Smooth muscle cell (in vitro differentiated cells): ENCODE results near the gene TEX10. TPM values are rescaled to one million over a fixed set of nuclear protein-coding genes. Genes with fewer than 3 reads are reported as not detected.

Experiments
- DNase-seq: peaks from one replicate; lab custom pipeline; 2025; ENCODE audit not compliant: unreplicated experiment; lab: John Stamatoyannopoulos, UW
- H2AFZ ChIP-seq: fragments of 200-600 bp; sonication (generic); 2 replicates; pipeline ENCODE4 v1.6.0; 2016; ENCODE audit warnings: antibody characterized with exemption, low read depth, mild to moderate bottlenecking
- H3F3A ChIP-seq: fragments of 200-600 bp; sonication (generic); 2 replicates; pipeline ENCODE4 v1.6.0; 2017; ENCODE audit warnings: antibody characterized with exemption, low read depth
- H3K27ac ChIP-seq: fragments of 200-600 bp; sonication (generic); 2 replicates; pipeline ENCODE4 v1.5.1; 2016; ENCODE audit warnings: low read depth, mild to moderate bottlenecking
- H3K27me3 ChIP-seq: fragments of 200-600 bp; sonication (generic); 2 replicates; pipeline ENCODE4 v1.6.1; 2016; ENCODE audit warnings: low read depth, mild to moderate bottlenecking
- H3K36me3 ChIP-seq: fragments of 200-600 bp; sonication (generic); 2 replicates; pipeline ENCODE4 v1.5.1; 2016; ENCODE audit warnings: low read depth
- H3K4me1 ChIP-seq: fragments of 200-600 bp; sonication (generic); 2 replicates; pipeline ENCODE4 v1.5.1; 2016; ENCODE audit warnings: low read depth
- H3K4me2 ChIP-seq: fragments of 200-600 bp; sonication (generic); 2 replicates; pipeline ENCODE4 v1.6.0; 2016; ENCODE audit warnings: mild to moderate bottlenecking
- H3K4me3 ChIP-seq: fragments of 200-600 bp; sonication (generic); 2 replicates; pipeline ENCODE4 v1.5.1; 2016; ENCODE audit warnings: mild to moderate bottlenecking
- H3K79me2 ChIP-seq: fragments of 200-600 bp; sonication (generic); 2 replicates; pipeline ENCODE4 v1.6.0; 2016; ENCODE audit warnings: low read depth, mild to moderate bottlenecking
- H3K9ac ChIP-seq: fragments of 200-600 bp; sonication (generic); 2 replicates; pipeline ENCODE4 v1.6.0; 2016; ENCODE audit warnings: low read depth
- H3K9me3 ChIP-seq: fragments of 200-600 bp; sonication (generic); replicated peaks from 2 replicates; pipeline ENCODE4 v1.5.1; 2016; ENCODE audit warnings: low read depth
- H4K20me1 ChIP-seq: fragments of 200-600 bp; sonication (generic); 2 replicates; pipeline ENCODE4 v1.6.0; 2016; ENCODE audit warnings: low read depth
- CTCF ChIP-seq: fragments of 200-600 bp; sonication (generic); IDR thresholded peaks from 2 replicates; pipeline ENCODE4 v1.5.1; 2017; ENCODE audit warnings: borderline replicate concordance, mild to moderate bottlenecking, antibody characterized with exemption; ENCODE audit not compliant: insufficient read depth, poor library complexity, severe bottlenecking
- WGBS: methylation state at CpG from one replicate; pipeline ENCODE4 v1.1.7; 2016; ENCODE audit warnings: low lambda C conversion rate; 5-methylcytosine and 5-hydroxymethylcytosine counted together
- polyA plus RNA-seq: library from polyadenylated mRNA; unstranded; fragments of >200 nt; fragmentation: Nextera tagmentation; extraction: Ambion mirVana; gene quantifications from 2 replicates; pipeline ENCODE4 v1.2.1, GENCODE V29; 2016
- total RNA-seq: library from RNA; depleted of rRNA; stranded (reverse); fragments of >200 nt; gene quantifications from 2 replicates; pipeline ENCODE4 v1.2.3, GENCODE V29; 2014

TEX10 gene
- total and polyA plus RNA-seq, 2 experiments from 2014 or later: 13.5 to 29.2 TPM

GRCh38 chr9:100322954-100323536, 29.7 kb downstream of the TEX10 start:
- Histone ChIP-seq H3F3A (peaks cover 3% of the 10 kb centered on the region), H3K79me2 (no peaks in the 10 kb centered on the region), H3K36me3 (peaks cover 13% of the 10 kb centered on the region), H3K27me3 (no peaks in the 10 kb centered on the region), H3K9ac (no peak overlapping the region), H3K4me3 (no peak overlapping the region), H2AFZ (no peak overlapping the region), H3K9me3 (no peaks in the 10 kb centered on the region), H3K27ac (no peak overlapping the region), H4K20me1 (peaks cover 4% of the 10 kb centered on the region), H3K4me2 (no peak overlapping the region), H3K4me1 (no peaks in the 10 kb centered on the region)
- no peak for DNase-seq
- WGBS: 69% methylated on average over 3 of the region's 3 CpGs
- peak; percentile 66 for TF ChIP-seq CTCF

GRCh38 chr9:100317706-100318105, 35.0 kb downstream of the TEX10 start:
- H3K79me2 ChIP-seq: peaks cover 7% of the 10 kb centered on the region
- no peak overlapping the region for H3K4me2 ChIP-seq
- H4K20me1 ChIP-seq: peaks cover 15% of the 10 kb centered on the region
- no peak overlapping the region for H3K4me3 ChIP-seq
- no peaks in the 10 kb centered on the region for H3K4me1 ChIP-seq
- H3K9ac ChIP-seq: no peak overlapping the region
- no peak for DNase-seq
- H3K36me3 ChIP-seq: peaks cover 11% of the 10 kb centered on the region
- no peaks in the 10 kb centered on the region for H3K27me3 ChIP-seq
- 95% methylated on average over 1 of the region's 1 CpG for WGBS
- no peak overlapping the region for H2AFZ ChIP-seq
- H3K27ac ChIP-seq: no peak overlapping the region
- H3K9me3 ChIP-seq: no peaks in the 10 kb centered on the region
- no peak for TF ChIP-seq CTCF
- peaks cover 5% of the 10 kb centered on the region for H3F3A ChIP-seq

- no peaks in the 10 kb centered on the region for H3K27me3 ChIP-seq
- no peak overlapping the region for H2AFZ ChIP-seq
- peaks cover 17% of the 10 kb centered on the region for H4K20me1 ChIP-seq
- H3K79me2 ChIP-seq: peaks cover 19% of the 10 kb centered on the region
- H3K4me3 ChIP-seq: no peak overlapping the region
- peaks cover 18% of the 10 kb centered on the region for H3K36me3 ChIP-seq
- H3K4me2 ChIP-seq: no peak overlapping the region
- no peak for DNase-seq
- 96% methylated on average over 4 of the region's 4 CpGs for WGBS
- no peak overlapping the region for H3K9ac ChIP-seq
- no peaks in the 10 kb centered on the region for H3K4me1 ChIP-seq
- H3F3A ChIP-seq: peaks cover 5% of the 10 kb centered on the region
- H3K9me3 ChIP-seq: no peaks in the 10 kb centered on the region
- H3K27ac ChIP-seq: no peak overlapping the region
- TF ChIP-seq CTCF: no peak
Observed at GRCh38 chr9:100315561-100315960, 37.2 kb downstream of the TEX10 start.

GRCh38 chr9:100309992-100310391, 42.8 kb downstream of the TEX10 start:
- H2AFZ ChIP-seq: no peak overlapping the region

More at GRCh38 chr9:100309992-100310391, 42.8 kb downstream of the TEX10 start:
- Histone ChIP-seq H3K4me3 (no peak overlapping the region), H4K20me1 (peaks cover 6% of the 10 kb centered on the region), H3K27me3 (no peaks in the 10 kb centered on the region), H3K4me2 (no peak overlapping the region), H3K36me3 (peaks cover 9% of the 10 kb centered on the region), H3K27ac (no peak overlapping the region), H3K9me3 (no peaks in the 10 kb centered on the region), H3K9ac (no peak overlapping the region), H3F3A (no peaks in the 10 kb centered on the region), H3K4me1 (no peaks in the 10 kb centered on the region), H3K79me2 (peaks cover 30% of the 10 kb centered on the region)
- DNase-seq: no peak
- no peak for TF ChIP-seq CTCF
- WGBS: 94% methylated on average over 2 of the region's 2 CpGs
